Caki2 (cell line): ENCODE results near the gene NUDT7. TPM values are rescaled to one million over a fixed set of nuclear protein-coding genes. Genes with fewer than 3 reads are reported as not detected.
A peak's percentile ranks its signal among the peaks of the same experiment; 100 is the strongest.

Experiments used
- DNase-seq: peaks from one replicate; pipeline ENCODE4 v3.0.0-alpha.2; 2015; ENCODE audit warnings: low read depth
- in situ Hi-C: cut with HindIII; loops from 2 replicates; pipeline ENCODE4 v1.10.0; 2016; ENCODE audit warnings: low sequenced_read_pairs, low pct_unique_long_range_greater_than_20kb, mixed read lengths
- total RNA-seq: library from RNA; depleted of rRNA; stranded (reverse); fragments of >200 nt; shearing (Covaris generic); gene quantifications from 2 replicates; pipeline ENCODE4 v1.2.3, GENCODE V29; 2014; ENCODE audit warnings: low replicate concordance

The NUDT7 gene
- total RNA-seq, 1 experiment from 2014 or later, result 7.1 TPM

DNA sequence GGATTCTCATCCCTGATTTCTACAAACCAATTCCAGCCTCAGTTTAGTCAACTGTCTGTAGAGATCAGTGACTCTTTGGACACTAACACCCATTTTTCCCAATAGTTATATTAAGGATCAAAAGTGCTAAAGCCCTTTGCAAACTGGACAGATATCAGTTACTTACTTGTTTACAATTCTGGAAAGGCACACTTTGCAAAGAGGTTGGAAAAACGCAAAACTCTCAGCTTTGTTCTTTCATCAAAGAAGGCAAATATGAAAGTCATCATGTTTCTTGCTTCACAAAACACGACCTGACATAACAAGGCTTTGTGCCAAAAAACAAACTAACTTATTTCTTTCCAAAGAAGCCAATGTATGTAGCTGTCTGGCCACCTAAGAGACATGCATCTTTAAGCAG lies 39.9 kb downstream of the NUDT7 start:
- in situ Hi-C loops, result no loop called here
- DNase-seq, result no peak

DNA sequence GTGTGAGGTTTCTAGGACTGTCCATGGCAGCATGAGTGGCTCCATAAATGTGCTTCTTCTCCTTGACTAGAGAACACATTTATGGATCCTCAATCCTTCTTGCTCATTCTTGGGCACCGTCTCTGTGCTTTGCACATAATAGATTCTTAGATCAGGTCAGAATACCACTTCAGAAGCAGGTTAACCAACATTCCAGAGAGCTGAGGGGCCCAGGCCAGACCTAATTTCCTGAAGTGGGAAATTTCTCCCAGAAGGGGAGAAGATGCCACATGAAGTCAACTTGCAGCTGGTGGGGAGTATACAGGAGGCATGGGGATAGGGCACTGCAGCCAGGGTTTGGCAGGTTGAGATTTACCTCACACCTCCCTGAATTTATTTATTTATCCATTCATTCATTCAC lies 41.7 kb downstream of the NUDT7 start:
- no peak for DNase-seq
- in situ Hi-C loops, result no loop called here

DNA sequence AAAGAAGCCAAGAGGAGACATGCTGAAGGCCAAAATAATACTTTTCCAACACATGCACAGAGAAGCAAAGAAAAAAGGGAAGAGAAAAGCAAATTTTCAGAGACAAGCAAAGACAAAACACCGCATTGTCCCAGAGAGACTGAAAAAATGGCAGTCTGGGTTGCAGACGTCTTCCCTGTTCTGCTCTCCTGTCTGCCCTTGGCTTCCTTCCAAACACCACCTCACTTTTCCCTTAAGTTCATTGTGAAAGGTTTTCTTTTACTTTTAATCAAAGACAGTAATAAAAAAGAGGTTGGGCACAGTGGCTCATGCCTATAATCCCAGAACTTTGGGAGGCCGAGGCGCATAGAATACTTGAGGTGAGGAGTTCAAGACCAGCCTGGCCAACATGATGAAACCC lies 44.9 kb downstream of the NUDT7 start:
- DNase-seq, result no peak
- in situ Hi-C loops, result no loop called here

DNA sequence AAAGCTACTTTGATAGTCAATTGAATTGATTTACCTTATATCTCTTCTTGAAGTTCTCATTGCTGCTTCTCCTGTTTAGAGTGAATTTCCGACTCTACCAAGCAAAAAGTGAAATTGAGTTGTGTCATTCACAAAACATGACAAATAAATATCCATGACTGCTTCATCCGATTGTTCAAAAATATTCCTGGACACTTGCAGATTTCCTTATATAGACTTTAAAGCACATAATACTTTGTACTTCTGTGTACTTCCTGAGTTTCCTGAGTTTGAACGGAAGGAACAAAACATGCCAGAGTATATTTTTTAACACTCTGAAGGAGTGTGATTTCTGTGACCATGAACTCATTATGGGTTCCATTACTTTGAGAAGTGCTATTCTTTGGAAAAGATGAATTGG lies 45.5 kb downstream of the NUDT7 start:
- no peak for DNase-seq
- in situ Hi-C loops, result no loop called here

DNA sequence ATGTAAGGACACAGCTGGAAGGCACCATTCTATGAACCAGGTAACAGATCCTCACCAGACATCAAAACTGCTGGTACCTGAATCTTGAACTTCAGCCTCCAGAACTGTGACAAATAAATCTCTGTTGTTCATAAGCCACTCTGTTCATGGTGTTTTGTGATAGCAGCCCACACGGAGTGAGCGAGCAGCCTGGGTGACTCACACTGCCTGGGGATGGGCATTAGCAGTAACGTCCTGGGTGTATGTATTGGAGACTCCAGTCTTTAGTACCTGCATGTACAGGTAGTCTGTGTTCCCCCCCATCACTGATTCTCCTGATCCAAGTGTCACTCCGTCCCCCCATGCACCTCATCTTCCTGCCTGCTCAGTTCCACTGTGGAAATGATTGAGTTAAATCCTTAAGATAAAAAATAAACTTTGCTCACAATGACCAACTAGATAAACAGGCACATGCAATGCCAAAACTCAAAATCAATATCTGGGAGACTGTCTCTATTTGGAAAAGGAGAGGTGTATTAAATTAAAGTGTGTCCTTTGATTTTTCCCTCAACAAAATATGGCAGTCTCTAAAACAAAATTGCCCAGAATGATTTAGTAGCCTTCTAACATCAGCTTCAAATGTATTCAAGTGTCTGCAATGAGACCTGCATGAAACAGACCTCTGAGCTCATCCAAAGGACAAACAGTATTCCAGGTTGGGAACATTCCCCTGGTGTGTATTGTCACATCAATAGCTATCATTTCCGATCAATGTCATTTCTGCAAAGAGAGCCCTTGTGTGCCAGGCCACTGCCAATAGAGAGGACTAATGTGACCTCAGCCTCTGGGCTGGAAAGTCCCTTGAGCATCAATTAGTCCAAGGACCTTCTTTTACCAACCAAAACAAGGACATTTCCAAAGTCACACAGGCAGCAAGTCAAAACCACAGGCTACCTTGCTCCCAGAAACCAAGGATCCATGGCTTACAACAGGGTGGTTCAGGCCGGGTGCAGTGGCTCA lies 53.9 kb downstream of the NUDT7 start:
- no peak for DNase-seq
- in situ Hi-C loops, result no loop called here

DNA sequence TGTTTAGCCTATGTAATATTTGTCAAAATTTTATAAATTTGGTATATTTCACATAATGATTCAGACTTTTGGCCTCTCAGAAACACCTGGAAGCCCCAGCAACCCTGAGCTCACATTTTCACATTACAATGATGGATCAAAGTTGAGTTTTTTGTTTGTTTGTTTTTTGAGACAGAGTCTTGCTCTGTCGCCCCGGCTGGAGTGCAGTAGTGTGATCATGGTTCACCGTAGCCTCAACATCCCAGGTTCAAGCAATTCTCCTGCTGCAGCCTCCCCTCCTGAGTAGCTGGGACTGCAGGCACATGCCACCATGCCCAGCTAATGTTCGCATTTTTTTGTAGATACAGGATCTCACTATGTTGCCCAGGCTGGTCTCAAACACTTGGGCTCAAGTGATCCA lies 55.4 kb downstream of the NUDT7 start:
- in situ Hi-C loops, result no loop called here

DNA sequence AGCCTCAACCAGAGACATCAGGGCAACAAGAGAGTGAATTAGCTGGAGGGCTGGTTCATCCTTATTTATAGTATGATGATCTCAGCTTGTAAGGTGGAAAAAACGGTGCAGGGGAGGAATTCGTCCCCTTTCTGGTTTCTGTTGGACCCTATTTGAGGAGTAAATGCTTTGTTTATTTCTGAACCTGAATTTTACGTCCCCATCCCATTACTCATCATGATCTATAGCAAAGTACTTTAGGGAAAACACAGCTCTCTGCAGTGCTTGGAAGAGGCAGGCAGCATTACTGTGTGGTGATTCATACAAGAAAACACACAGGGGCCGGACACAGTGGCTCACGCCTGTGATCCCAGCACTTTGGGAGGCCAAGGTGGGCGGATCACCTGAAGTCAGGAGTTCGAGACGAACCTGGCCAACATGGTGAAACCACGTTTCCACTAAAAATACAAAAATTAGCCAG lies 58.1 kb downstream of the NUDT7 start:
- in situ Hi-C loops, result no loop called here
- peak; percentile 63 for DNase-seq

More for the DNA sequence above, 55.4 kb downstream of the NUDT7 start:
- DNase-seq, result no peak

DNA sequence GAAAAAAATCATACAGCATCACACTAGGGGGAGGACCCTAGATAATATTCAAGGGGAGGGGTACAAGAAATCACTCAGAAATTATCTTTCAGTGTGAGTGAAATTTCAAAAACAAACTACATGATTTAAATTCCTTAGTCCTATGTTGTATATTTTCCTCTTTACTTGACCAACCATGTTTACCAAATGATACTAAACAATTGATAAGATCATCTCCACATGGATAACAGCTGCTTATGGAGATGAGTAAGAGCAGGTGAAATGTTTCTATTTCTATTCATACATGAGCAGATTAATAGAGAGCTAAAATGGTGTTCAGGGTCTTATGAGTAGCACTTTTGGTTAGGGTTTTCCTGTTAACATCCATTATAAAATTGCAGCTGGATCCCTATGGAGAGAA lies 58.8 kb downstream of the NUDT7 start:
- no peak for DNase-seq
- in situ Hi-C loops, result no loop called here

DNA sequence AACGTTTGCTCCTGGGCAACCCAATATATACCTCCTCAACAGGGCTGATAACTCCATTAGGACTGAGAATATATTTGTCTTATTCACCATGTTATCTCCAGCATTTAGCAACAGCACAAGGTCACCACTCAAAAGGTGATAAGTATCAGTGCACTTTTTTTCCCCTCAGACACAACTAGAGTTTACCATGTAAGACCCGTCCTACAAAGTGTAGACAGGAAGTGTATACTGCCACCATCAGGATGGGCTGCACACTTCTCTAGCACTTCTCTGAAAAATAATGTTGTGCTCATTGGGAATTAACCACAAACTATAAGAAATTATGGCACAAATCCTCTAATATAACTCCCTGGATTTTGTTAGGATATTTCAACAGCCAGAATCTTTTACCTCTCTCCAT lies 60.4 kb downstream of the NUDT7 start:
- no peak for DNase-seq
- in situ Hi-C loops, result no loop called here

DNA sequence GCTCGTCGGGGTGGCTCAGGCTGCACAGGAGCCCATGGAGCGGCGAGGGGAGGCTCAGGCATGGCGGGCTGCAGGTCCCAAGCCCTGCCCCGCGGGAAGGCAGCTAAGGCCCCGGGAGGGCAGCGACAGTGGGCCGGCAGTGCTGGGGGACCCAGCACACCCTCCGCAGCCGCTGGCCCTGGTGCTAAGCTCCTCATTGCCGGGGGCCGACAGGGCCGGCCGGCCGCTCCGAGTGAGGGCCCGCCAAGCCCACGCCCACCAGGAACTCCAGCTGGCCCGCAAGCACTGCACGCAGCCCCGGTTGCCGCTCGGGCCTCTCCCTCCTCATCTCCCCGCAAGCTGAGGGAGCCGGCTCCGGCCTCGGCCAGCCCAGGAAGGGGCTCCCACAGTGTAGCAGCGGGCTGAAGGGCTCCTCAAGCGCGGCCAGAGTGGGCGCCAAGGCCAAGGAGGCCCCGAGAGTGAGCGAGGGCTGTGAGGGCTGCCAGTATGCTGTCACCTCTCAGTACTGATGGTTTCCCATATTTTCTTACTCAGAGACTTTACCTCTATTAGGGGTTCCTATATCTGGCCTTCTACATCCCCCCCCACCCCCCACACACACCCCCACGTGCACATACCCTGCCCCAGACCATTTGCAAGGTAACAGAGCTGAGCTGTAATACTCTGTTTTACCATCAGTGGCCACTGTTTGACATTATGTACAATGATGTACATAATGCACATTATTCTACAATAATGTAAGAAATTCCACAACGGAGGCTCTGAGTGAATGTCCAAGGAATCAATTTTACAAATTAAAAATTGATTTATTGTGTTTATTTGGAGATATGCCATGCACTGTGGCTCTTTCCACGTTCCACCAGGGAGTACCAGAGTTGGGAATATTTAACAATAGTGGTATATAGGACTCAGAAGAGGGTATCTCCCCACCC lies 62.4 kb downstream of the NUDT7 start:
- DNase-seq, result no peak
- in situ Hi-C loops, result no loop called here

DNA sequence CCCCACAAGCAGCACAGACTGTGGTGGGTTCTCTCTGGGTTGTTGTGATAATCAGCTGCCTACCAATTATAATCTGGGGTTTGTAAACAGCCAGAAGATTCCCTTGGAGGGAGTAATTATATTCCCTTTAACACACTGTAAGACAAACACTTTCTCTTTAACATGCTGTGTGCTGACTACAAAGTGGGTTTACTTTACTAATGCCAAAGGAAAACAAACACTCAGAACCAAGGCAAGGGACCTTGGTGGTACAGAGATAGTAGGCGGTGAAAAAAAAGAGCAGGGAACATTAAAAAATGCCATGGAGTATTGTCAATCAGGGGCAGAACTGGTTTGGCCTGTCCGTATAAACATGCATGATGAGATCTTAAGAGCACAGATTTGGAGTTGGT lies 63.1 kb downstream of the NUDT7 start:
- in situ Hi-C loops, result no loop called here
- no peak for DNase-seq

DNA sequence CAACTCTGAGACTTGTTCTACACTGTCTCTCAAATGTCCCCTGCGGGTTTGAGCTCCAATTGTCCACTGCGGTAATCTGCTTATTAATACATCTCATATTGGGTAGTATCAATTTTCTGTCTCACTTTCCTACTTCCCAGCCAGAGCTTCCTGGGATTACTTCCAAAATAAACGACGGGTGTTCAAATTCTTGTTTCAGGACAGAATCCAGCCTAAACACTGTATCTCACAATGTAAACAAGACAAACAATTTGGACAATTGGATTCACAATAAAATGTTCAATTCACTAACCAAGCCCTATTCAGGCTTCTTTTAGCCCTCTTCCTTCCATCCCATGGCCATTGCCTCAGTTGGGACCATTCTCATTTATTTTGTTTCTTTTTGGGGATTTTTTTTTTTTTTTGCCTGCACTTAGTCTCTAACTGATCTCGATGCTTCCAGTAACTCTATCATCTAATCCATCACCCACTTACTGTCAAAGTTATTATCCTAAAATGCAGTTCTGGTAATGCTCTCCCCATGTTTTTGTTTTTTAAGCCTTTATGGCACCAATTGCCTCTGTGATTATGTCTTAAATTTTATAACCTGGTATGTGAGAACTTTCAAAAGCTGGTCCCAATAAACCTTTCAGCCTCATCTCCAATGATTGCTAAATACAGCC lies 64.0 kb downstream of the NUDT7 start:
- in situ Hi-C loops, result no loop called here
- DNase-seq, result no peak

DNA sequence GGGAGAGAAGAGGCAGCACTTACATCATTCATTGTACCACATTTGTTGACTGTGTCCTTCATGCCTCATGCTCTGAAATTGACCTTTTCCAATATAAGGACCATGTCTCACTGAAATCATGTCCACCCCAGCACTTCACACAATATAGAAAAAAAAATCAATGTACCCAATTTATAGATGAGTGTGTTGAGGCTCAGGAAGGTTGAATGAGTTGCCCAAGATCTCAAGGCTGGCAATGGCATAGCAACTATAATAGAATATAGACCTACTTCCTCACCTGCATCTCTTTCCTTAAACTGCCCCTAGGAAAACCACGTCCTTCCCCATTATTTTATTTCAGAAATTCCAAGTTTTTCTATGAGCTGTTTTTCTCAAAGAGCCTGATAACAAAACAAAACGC lies 65.1 kb downstream of the NUDT7 start:
- in situ Hi-C loops, result no loop called here
- no peak for DNase-seq

DNA sequence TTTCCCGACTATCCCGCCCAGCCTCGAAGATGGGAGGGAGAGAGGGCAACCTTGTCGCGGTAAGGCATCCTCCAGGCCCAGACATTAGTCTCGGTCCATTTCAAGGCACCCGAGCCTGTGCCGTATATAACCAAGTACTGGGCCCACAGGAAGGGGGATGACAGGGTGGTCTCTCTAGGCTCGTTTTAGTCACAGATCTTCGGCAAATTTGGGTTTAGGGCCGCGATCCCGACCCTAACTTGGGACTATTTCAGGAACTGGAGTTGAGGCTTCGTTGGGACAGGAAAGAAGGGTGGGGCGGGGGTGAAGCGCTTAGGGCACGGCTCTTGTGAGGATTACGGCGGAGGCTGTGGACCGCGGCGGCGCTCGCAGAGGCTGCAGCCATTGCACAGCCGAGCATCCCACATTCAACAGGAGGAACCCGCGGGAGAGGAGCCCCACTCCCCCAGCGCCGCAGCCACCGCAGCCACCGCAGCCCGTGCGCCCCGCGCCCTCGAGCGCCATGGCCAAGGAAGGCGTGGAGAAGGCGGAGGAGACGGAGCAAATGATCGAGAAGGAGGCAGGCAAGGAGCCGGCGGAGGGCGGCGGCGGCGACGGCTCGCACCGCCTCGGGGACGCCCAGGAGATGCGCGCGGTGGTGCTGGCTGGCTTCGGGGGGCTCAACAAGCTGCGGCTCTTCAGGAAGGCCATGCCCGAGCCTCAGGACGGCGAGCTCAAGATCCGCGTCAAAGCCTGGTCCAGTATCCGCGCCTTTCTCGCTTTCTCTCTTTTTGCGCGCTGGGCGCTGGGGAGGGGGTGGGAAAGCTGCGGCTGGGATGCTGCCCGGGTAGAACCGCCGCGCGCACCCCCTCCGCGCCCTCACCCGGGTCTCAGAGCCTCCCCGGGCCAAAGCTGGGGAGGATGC lies 66.1 kb downstream of the NUDT7 start, which contains the start of gene VAT1L:
Gene VAT1L (plus strand): TSS at position 384 of the 904 bp plus-strand sequence. CDS start 119 bp downstream, at position 503.
- in situ Hi-C loops, result no loop called here
- peak; percentile 56 for DNase-seq

DNA sequence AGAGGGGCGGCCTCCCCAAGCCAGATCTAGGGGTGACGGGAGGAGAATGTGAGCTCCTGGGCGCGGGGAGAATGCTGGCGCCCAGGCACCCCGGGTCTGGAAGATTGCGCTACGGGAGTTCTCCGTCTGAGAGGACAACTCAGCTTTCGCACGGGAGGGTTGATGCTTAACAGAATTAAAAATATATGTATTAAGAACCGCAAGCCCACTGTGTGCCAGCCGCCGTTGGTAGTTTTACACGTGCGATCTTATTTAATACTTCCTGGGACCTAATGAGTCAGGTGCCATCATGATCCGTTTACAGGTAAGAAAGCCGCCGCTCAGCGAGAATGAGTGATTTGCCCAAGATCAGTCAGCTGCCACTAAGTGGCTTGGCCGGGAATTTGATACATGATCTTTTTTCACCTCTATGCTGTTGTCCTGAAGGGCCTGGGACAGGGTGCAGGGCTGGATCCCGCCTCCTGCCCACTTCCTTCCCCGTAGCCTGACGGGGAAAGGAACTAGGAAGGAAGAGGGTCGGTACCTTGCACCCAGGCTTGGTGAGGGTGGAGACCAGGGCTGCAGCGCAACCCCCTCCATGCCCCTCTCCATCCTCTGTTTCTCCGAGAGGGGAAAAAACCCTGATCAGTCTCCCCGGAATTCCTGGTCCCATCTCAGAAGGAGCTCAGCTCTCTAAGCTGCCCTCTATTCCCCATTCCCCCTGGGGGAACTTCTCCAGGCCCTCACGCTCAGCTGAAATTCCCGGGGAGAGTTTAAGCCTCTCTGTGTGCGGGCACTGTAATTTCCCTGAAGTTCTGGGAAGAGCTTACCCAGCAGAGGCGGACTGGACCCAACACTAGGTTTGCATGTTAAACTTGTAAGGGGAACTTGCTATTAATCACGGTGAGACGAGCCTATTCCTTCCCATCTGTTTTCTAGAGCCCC lies 67.0 kb downstream of the NUDT7 start:
- in situ Hi-C loops, result no loop called here
- no peak for DNase-seq

DNA sequence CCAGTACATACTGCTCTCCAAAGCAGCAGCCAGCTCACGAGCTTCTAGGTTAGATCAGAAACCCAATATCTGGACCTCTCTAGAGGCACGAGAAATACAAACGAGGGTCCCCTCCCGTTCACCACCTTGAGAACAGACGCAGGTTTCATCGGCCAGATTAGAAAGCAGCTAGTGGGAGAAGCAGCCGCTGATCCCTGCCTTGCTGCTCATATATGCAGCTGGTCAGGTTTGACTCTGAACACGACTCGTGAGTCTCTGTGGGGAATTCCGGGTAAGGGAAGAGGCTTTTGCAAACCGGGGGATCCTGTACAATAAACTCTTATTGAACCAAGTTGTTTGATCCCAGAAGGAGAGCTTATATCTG lies 67.7 kb downstream of the NUDT7 start:
- DNase-seq, result no peak
- in situ Hi-C loops, result no loop called here

DNA sequence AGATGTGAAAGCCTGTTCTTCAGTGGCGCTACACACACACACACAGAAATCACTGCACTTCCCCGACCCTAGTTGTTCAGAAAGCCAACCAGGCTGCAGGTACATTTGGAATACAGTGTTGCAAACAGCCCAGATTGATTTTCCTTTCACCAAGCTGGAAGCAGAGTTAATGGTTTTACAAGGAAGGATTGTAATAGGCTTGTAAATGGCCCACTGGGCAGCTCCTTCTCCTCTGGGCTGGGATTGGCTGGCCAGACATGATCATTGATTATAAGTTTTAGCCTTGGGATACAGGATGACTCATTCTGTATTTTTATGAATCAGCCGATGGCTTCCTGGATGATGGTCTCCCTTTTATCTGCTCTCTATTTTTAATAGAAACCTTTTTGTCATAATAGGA lies 68.6 kb downstream of the NUDT7 start:
- DNase-seq, result no peak
- in situ Hi-C loops, result no loop called here
